Measurements from ENCODE around the gene PYGL.
"Not testable (repeated sequence)": the region's sequence is repeated elsewhere in the genome, so short reads cannot be mapped to it uniquely, and the experiment has no call there.

Gene PYGL

GRCh38 chr14:50964683-50965390, 20.6 kb upstream of the PYGL start:
- H3K27ac Mint-ChIP-seq = no peak overlapping the region
- no peaks in the 10 kb centered on the region for H3K9me3 Mint-ChIP-seq
- H3K36me3 Mint-ChIP-seq = no peaks in the 10 kb centered on the region
- ATAC-seq = no peak
- no peaks in the 10 kb centered on the region for H3K4me1 Mint-ChIP-seq
- H3K4me3 Mint-ChIP-seq = no peak overlapping the region
- H3K27me3 Mint-ChIP-seq = peaks cover 23% of the 10 kb centered on the region

DNA sequence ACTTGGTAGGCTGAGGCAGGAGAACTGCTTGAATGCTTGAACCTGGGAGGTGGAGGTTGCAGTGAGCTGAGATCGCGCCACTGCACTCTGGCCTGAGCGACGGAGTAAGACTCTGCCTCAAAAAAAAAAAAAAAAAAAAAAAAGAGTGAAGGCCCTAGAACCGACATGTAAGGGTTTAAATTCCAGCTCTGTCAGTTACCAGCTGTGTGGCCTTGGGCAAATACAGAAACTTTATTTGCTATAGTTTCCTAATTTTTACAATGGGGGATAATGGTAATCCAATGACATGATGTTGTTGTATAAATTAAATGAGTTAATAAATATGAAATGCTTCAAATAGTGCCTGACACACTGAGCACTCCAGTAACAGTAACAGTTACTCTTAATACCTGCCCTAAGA, 19.6 kb upstream of the PYGL start:
- ATAC-seq = no peak
- Mint-ChIP-seq H3K4me3 (no peak overlapping the region), H3K4me1 (no peaks in the 10 kb centered on the region), H3K27ac (no peak overlapping the region), H3K36me3 (no peaks in the 10 kb centered on the region), H3K27me3 (peaks cover 23% of the 10 kb centered on the region), H3K9me3 (no peaks in the 10 kb centered on the region)

GRCh38 chr14:50961605-50962221, 17.4 kb upstream of the PYGL start:
- Mint-ChIP-seq H3K4me3 (no peak overlapping the region), H3K36me3 (no peaks in the 10 kb centered on the region), H3K9me3 (no peaks in the 10 kb centered on the region), H3K4me1 (no peaks in the 10 kb centered on the region), H3K27me3 (peaks cover 23% of the 10 kb centered on the region), H3K27ac (no peak overlapping the region)
- no peak for ATAC-seq

GRCh38 chr14:50957296-50957695, 13.0 kb upstream of the PYGL start:
- no peak overlapping the region for H3K4me3 Mint-ChIP-seq
- ATAC-seq = no peak
- peaks cover 10% of the 10 kb centered on the region for H3K27me3 Mint-ChIP-seq
- no peaks in the 10 kb centered on the region for H3K4me1 Mint-ChIP-seq
- H3K36me3 Mint-ChIP-seq = no peaks in the 10 kb centered on the region
- H3K9me3 Mint-ChIP-seq = no peaks in the 10 kb centered on the region
- no peak overlapping the region for H3K27ac Mint-ChIP-seq

DNA sequence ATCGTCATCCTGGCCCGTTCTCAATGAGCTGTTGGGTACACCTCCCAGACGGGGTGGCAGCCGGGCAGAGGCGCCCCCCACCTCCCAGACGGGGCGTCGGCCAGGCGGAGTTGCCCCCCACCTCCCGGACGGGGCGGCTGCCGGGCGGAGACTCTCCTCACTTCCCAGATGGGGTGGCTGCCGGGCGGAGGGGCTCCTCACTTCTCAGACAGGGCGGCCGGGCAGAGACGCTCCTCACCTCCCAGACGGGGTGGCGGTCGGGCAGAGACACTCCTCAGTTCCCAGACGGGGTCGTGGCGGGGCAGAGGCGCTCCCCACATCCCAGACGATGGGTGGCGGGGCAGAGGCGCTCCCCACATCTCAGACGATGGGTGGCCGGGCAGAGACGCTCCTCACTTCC, 12.1 kb upstream of the PYGL start:
- H3K9me3 Mint-ChIP-seq, H3K36me3 Mint-ChIP-seq, H3K4me1 Mint-ChIP-seq, ATAC-seq, H3K27ac Mint-ChIP-seq, H3K4me3 Mint-ChIP-seq, H3K27me3 Mint-ChIP-seq: not testable (repeated sequence)

GRCh38 chr14:50955373-50956043, 11.2 kb upstream of the PYGL start:
- H3K27me3 Mint-ChIP-seq = no peaks in the 10 kb centered on the region
- H3K9me3 Mint-ChIP-seq = no peaks in the 10 kb centered on the region
- peak; percentile 39 for ATAC-seq
- H3K36me3 Mint-ChIP-seq = no peaks in the 10 kb centered on the region
- H3K4me3 Mint-ChIP-seq = no peak overlapping the region
- H3K27ac Mint-ChIP-seq = no peak overlapping the region
- H3K4me1 Mint-ChIP-seq = no peaks in the 10 kb centered on the region

- H3K4me3 Mint-ChIP-seq = no peak overlapping the region
- H3K4me1 Mint-ChIP-seq = no peaks in the 10 kb centered on the region
- H3K27me3 Mint-ChIP-seq = no peaks in the 10 kb centered on the region
- H3K9me3 Mint-ChIP-seq = no peaks in the 10 kb centered on the region
- H3K27ac Mint-ChIP-seq = no peak overlapping the region
- ATAC-seq = peak; percentile 56
- no peaks in the 10 kb centered on the region for H3K36me3 Mint-ChIP-seq
Measured at GRCh38 chr14:50954811-50955372, 10.6 kb upstream of the PYGL start.

- Mint-ChIP-seq H3K4me1 (no peaks in the 10 kb centered on the region), H3K9me3 (no peaks in the 10 kb centered on the region), H3K27ac (no peak overlapping the region), H3K36me3 (no peaks in the 10 kb centered on the region), H3K4me3 (no peak overlapping the region), H3K27me3 (no peaks in the 10 kb centered on the region)
- ATAC-seq = no peak
Measured at GRCh38 chr14:50953502-50953901, 9.2 kb upstream of the PYGL start.

DNA sequence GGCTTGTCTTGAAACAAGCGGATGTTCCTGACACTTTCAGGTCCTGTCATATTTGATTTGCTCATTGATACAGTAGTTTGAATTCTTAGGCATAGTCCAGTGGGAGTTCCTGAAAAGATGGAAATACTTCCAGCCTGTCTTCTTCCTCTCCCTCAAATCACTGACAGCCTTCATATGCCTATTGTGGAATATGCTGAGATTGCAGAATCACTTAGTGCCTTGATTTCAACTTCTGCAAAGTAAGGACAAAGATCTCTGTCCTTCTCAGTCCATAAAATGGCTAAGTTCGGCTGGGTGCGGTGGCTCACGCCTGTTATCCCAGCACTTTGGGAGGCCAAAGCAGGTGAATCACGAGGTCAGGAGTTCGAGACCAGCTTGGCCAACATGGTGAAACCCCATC, 6.7 kb upstream of the PYGL start:
- no peaks in the 10 kb centered on the region for H3K4me1 Mint-ChIP-seq
- H3K36me3 Mint-ChIP-seq = no peaks in the 10 kb centered on the region
- H3K27me3 Mint-ChIP-seq = no peaks in the 10 kb centered on the region
- no peak for ATAC-seq
- no peak overlapping the region for H3K27ac Mint-ChIP-seq
- no peaks in the 10 kb centered on the region for H3K9me3 Mint-ChIP-seq
- no peak overlapping the region for H3K4me3 Mint-ChIP-seq

DNA sequence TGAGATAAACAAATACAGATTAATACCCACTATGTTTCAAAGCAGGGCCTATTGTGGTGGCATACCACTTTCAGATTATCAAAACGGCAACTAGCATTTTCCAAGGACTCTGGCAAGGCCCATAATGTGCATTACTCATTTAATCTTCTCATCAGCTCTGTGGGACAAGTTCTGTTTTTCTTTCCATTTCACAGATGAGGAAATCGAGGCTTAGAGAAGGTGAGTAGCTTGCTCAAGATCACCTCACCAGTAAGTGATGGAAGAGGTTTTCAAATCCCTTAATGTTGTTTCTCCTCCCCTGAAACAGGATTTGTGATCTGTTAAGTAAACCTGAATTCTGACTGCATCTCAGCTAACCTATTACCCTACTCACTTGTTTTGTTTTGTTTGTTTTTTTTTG, 3.9 kb upstream of the PYGL start:
- no peak overlapping the region for H3K4me3 Mint-ChIP-seq
- no peak overlapping the region for H3K27ac Mint-ChIP-seq
- H3K36me3 Mint-ChIP-seq = no peaks in the 10 kb centered on the region
- no peaks in the 10 kb centered on the region for H3K9me3 Mint-ChIP-seq
- H3K27me3 Mint-ChIP-seq = peaks cover 7% of the 10 kb centered on the region
- peaks cover 12% of the 10 kb centered on the region for H3K4me1 Mint-ChIP-seq
- ATAC-seq = no peak

GRCh38 chr14:50947446-50947845, 3.2 kb upstream of the PYGL start:
- no peak overlapping the region for H3K27ac Mint-ChIP-seq

DNA sequence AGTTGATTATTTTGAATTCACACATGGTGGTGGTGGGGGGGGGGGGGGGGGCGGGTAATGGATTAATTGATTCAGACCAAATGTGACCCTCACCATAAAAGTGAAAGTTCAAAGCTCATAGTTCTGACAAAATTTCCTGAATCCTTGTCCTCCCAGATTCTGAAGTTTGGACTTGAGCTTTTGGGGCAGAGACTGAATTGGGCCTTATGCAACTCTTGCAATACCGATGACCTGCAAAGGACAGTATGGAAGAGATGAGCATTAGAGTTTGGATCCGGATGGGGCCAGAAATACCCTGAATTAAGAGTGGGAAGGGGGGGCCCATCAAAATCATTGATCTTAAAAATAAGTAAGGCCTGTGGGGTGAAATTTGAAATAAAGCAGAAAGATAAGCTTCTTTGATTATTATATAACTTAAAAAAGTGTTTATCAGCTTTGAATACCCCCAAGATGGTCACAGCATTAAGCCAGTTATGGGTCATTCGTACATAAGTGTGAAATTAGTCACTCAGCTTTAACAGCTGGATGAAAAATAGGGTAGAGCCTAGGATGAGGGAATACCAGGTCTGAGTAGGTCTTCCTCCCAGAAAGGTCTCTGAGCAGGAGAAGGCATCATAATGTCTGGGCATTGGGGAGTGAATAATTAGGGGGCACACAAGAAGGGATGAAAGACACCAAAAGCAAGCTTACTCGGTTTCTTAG, 2.1 kb upstream of the PYGL start:
- Mint-ChIP-seq H3K27me3 (peaks cover 22% of the 10 kb centered on the region), H3K4me1 (peaks cover 14% of the 10 kb centered on the region), H3K9me3 (no peaks in the 10 kb centered on the region), H3K36me3 (no peaks in the 10 kb centered on the region), H3K4me3 (no peak overlapping the region), H3K27ac (no peak overlapping the region)
- ATAC-seq = no peak

More at GRCh38 chr14:50947446-50947845, 3.2 kb upstream of the PYGL start:
- Mint-ChIP-seq H3K27me3 (peaks cover 13% of the 10 kb centered on the region), H3K36me3 (no peaks in the 10 kb centered on the region), H3K9me3 (no peaks in the 10 kb centered on the region), H3K4me1 (peaks cover 14% of the 10 kb centered on the region), H3K4me3 (no peak overlapping the region)
- ATAC-seq = no peak

DNA sequence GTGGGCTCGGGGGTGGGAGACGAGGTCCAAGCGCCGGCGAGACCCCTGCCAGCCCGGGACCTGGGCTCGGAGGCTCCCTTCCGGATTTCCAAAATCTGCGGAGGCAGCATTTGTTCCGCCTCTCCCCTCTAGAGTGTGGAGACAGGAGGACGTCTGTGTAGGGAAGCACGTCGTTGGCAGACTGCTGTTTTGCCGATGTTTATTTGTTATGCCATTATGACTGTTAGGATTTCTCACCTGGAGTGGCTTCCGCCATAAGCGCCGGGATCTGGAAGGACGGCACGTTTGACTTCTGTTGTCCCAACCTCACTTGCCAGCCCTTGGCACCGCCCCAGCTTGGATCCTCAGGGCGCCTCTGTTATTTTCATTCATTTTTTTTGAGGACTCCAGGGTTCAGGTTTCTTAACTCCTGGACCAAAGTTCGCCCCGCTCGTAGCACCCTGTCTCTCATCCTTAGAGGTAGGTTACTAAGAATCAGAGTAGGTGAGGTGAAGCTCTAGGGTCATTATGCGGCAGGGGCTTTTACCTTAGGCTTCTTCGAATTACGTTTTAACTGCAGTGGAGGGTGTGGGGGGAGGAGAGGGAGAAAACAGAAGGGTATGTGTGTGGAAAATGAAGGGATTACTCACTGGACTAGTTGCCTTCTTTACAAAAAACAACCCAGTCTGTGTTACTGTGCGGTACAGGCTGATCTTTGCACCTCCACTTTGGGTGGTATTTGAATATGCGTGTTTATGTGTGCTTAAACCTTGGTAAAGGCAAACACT, 547 bp upstream of the PYGL start:
- Mint-ChIP-seq H3K27me3 (peaks cover 37% of the 10 kb centered on the region), H3K9me3 (no peaks in the 10 kb centered on the region), H3K36me3 (no peaks in the 10 kb centered on the region), H3K27ac (peak overlapping the region; percentile 54), H3K4me3 (peak overlapping the region; percentile 86), H3K4me1 (peaks cover 14% of the 10 kb centered on the region)
- no peak for ATAC-seq

GRCh38 chr14:50943261-50943942, 881 bp downstream of the PYGL start:
- H3K27ac Mint-ChIP-seq = peak overlapping the region; percentile 54

More at GRCh38 chr14:50943261-50943942, 881 bp downstream of the PYGL start:
- H3K4me1 Mint-ChIP-seq = peaks cover 14% of the 10 kb centered on the region
- H3K4me3 Mint-ChIP-seq = peak overlapping the region; percentile 67
- no peak for ATAC-seq
- H3K27me3 Mint-ChIP-seq = peaks cover 45% of the 10 kb centered on the region
- no peaks in the 10 kb centered on the region for H3K9me3 Mint-ChIP-seq
- no peaks in the 10 kb centered on the region for H3K36me3 Mint-ChIP-seq

All from stimulated activated memory B cell treated with anti-CD40 and anti-IgM and Interleukin-4, amounts not matched to agents 10 μg/mL and 1 μg/mL and 100 μg/mL, for 72 hours (primary cell).